ENCODE measurements around the gene KLHL3. TPM values are rescaled to one million over a fixed set of nuclear protein-coding genes. Genes with fewer than 3 reads are reported as not detected.
"Not testable (repeated sequence)": the region's sequence is repeated elsewhere in the genome, so short reads cannot be mapped to it uniquely, and the experiment has no call there.

The KLHL3 gene
- total RNA-seq, result 10 to 100 TPM; 11.9 to 26.7 (median 17.9) TPM

- no peaks in the 10 kb centered on the region for H3K9me3 ChIP-seq
- peak within 1 kb of the TSS; percentile 8 to 33 (median 16) for H3K4me3 ChIP-seq (replicated peaks in 1 of 3)
- WGBS, 2 donors, result 1 to 4% methylated on average over 11 to 12 of the region's 12 CpGs
- H3K36me3 ChIP-seq, result no peaks in the 10 kb centered on the region
- intact Hi-C loops (cut with DNase I), result loop anchor here (2.0 kb wide), 1 partner anchor 75 kb away; no protein-coding TSS in a partner anchor
- peaks cover 29 to 42% of the 10 kb centered on the region in 2 donors for H3K4me1 ChIP-seq
- peak within 1 kb of the TSS; percentile 84 to 91 (median 87) for H3K27ac ChIP-seq
- H3K27me3 ChIP-seq, result no peaks in the 10 kb centered on the region
- TF ChIP-seq, protein P1, sequence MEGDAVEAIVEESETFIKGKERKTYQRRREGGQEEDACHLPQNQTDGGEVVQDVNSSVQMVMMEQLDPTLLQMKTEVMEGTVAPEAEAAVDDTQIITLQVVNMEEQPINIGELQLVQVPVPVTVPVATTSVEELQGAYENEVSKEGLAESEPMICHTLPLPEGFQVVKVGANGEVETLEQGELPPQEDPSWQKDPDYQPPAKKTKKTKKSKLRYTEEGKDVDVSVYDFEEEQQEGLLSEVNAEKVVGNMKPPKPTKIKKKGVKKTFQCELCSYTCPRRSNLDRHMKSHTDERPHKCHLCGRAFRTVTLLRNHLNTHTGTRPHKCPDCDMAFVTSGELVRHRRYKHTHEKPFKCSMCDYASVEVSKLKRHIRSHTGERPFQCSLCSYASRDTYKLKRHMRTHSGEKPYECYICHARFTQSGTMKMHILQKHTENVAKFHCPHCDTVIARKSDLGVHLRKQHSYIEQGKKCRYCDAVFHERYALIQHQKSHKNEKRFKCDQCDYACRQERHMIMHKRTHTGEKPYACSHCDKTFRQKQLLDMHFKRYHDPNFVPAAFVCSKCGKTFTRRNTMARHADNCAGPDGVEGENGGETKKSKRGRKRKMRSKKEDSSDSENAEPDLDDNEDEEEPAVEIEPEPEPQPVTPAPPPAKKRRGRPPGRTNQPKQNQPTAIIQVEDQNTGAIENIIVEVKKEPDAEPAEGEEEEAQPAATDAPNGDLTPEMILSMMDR (IDR thresholded peaks at IDR 0.05), result peak in 5 of 6 experiments; percentile 14 to 68 (median 42)
- TF ChIP-seq POLR2A (IDR thresholded peaks at IDR 0.05), result peak in 1 of 2 donors; percentile 51
- DNase-seq, result peak; percentile 78 to 80
These were observed at the start of gene KLHL3 for GRCh38 chr5:137735555-137736284. Gene KLHL3, minus strand, starts transcription at chr5:137736089. Its CDS starts 443 bp downstream, at chr5:137735646.

GRCh38 chr5:137782984-137783536 lies 47.2 kb upstream of the KLHL3 start:
- Histone ChIP-seq H3K27me3 (no peaks in the 10 kb centered on the region), H3K9me3 (no peaks in the 10 kb centered on the region), H3K27ac (no peak overlapping the region), H3K36me3 (no peaks in the 10 kb centered on the region), H3K4me1 (no peaks in the 10 kb centered on the region), H3K4me3 (replicated peaks in 1 of 3) (no peak overlapping the region)
- WGBS, 2 donors, result 88 to 91% methylated on average over 4 of the region's 4 CpGs
- intact Hi-C loops (cut with DNase I), result no loop called here
- TF ChIP-seq, protein P1 (IDR thresholded peaks at IDR 0.05), result no peak
- TF ChIP-seq POLR2A (IDR thresholded peaks at IDR 0.05), result no peak
- DNase-seq, result no peak

GRCh38 chr5:137782055-137782454 lies 46.2 kb upstream of the KLHL3 start:
- H3K4me3 ChIP-seq (replicated peaks in 1 of 3), result no peak overlapping the region
- no peak for DNase-seq
- 95 to 96% methylated on average over 2 of the region's 2 CpGs for WGBS, 2 donors
- no peaks in the 10 kb centered on the region for H3K9me3 ChIP-seq
- TF ChIP-seq POLR2A (IDR thresholded peaks at IDR 0.05), result no peak
- TF ChIP-seq, protein P1 (IDR thresholded peaks at IDR 0.05), result no peak
- H3K27ac ChIP-seq, result no peak overlapping the region
- H3K36me3 ChIP-seq, result no peaks in the 10 kb centered on the region
- H3K27me3 ChIP-seq, result no peaks in the 10 kb centered on the region
- H3K4me1 ChIP-seq, result no peaks in the 10 kb centered on the region
- intact Hi-C loops (cut with DNase I), result no loop called here

GRCh38 chr5:137778772-137779564 lies 43.1 kb upstream of the KLHL3 start:
- Histone ChIP-seq H3K36me3 (no peaks in the 10 kb centered on the region), H3K27ac (no peak overlapping the region), H3K27me3 (no peaks in the 10 kb centered on the region), H3K4me1 (no peaks in the 10 kb centered on the region), H3K9me3 (no peaks in the 10 kb centered on the region), H3K4me3 (replicated peaks in 1 of 3) (no peak overlapping the region)
- TF ChIP-seq, protein P1 (IDR thresholded peaks at IDR 0.05), result peak; percentile 29 to 85 (median 60)
- no peak for TF ChIP-seq POLR2A (IDR thresholded peaks at IDR 0.05)
- intact Hi-C loops (cut with DNase I), result no loop called here
- no peak for DNase-seq
- 50 to 63% methylated on average over 2 of the region's 2 CpGs for WGBS, 2 donors

- H3K4me3 ChIP-seq (replicated peaks in 1 of 3); H3K9me3 ChIP-seq; H3K27me3 ChIP-seq; H3K27ac ChIP-seq; H3K36me3 ChIP-seq; H3K4me1 ChIP-seq; intact Hi-C loops (cut with DNase I); DNase-seq: not testable (repeated sequence)
- 95 to 97% methylated on average over 5 of the region's 5 CpGs for WGBS, 2 donors
These were observed 32.0 kb upstream of the KLHL3 start for GRCh38 chr5:137767937-137768336.
